IPS DF 6.9 (cell line): ENCODE data around the gene ARHGAP22.

Source experiments
- DNase-seq: peaks from one replicate; pipeline ENCODE4 v3.0.0-alpha.2; 2013; ENCODE audit warnings: low read depth, low spot score
- H3K27ac ChIP-seq: one replicate; pipeline ENCODE4 v1.5.1; 2013; ENCODE audit warnings: low read length, control low read depth
- H3K27me3 ChIP-seq: 2 replicates; pipeline ENCODE4 v1.6.1; 2013; ENCODE audit warnings: mild to moderate bottlenecking, low read length; ENCODE audit not compliant: control insufficient read depth, insufficient read depth
- H3K36me3 ChIP-seq: 2 replicates; pipeline ENCODE4 v1.6.1; 2013; ENCODE audit warnings: low read length; ENCODE audit not compliant: control insufficient read depth, insufficient read depth
- H3K4me1 ChIP-seq: 2 replicates; pipeline ENCODE4 v1.6.1; 2013; ENCODE audit warnings: low read length; ENCODE audit not compliant: control insufficient read depth, insufficient read depth
- H3K4me3 ChIP-seq: 2 replicates; pipeline ENCODE4 v1.5.1; 2013; ENCODE audit warnings: mild to moderate bottlenecking, low read length
- H3K9me3 ChIP-seq: 2 replicates; pipeline ENCODE4 v1.6.1; 2013; ENCODE audit warnings: low read length, inconsistent platforms; ENCODE audit not compliant: control insufficient read depth, insufficient read depth
- WGBS: extraction: QIAGEN DNeasy Blood & Tissue Kit; methylation state at CpG from one replicate; pipeline ENCODE4 v1.1.7; 2013; ENCODE audit warnings: mixed read lengths, missing lambda C conversion rate; ENCODE audit not compliant: insufficient read length, insufficient coverage; 5-methylcytosine and 5-hydroxymethylcytosine counted together

ARHGAP22 gene

DNA sequence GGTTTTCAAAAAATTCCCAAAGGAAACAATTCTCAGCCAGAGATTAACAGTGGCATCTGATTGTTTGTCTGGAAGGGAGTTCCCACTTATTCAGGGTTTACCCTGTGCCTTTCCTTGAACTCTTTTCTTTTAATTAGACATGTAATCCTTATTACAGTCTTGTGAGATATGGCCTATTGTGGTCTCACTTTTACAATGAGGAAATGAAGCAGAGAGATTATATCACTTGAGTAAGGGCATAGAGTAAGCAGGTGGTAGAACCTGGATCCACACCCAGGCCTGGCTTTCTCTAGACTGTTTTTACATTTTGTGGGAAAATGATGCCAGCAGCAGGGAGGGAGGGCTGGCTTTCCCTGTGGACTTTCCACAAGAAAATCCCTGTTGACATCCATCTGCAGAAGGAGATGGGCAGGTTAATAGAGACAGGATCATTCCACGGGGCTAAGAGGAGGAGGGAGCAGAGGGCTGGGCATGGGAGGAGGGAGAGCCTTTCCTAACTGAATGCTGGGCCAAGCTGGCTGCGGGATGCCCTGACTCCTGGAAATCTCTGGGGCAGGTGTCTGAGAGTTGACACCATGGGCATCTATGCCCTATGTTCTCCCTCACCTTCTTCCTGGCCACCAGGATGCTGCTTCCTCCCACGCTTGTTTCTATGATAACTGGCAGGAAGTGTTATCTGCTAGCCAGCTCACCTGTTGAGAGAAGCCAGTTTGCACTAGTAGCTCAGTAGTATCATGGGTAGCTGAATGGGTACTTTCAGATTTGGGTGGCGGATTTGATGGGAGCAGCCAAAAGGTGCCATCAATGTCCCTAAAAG, 28.7 kb upstream of the ARHGAP22 start:
- Histone ChIP-seq H3K27ac (no peak overlapping the region), H3K4me3 (no peak overlapping the region), H3K36me3 (no peaks in the 10 kb centered on the region), H3K9me3 (no peaks in the 10 kb centered on the region), H3K4me1 (no peaks in the 10 kb centered on the region), H3K27me3 (no peaks in the 10 kb centered on the region)
- no peak for DNase-seq
- WGBS: no CpG with 5 or more reads among the region's 4 CpGs

DNA sequence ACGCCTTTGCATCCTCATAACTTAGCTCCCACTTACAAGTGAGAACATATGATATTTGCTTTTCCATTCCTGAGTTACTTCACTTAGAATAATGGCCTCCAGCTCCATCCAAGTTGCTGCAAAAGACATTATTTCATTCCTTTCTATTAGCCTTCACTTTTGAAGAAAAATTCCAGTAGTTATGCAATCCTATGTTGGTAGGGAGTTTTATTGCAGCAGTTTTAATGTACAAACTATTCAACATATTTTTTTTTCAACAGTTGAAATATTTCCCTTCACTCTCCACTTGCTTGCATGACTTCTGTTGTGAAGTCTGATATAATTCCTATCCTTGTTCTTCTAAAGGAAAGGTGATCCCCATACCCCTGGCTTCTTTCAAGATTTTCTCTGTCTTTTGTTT, 27.3 kb upstream of the ARHGAP22 start:
- DNase-seq: no peak
- Histone ChIP-seq H3K36me3 (no peaks in the 10 kb centered on the region), H3K4me1 (no peaks in the 10 kb centered on the region), H3K9me3 (no peaks in the 10 kb centered on the region), H3K4me3 (no peak overlapping the region), H3K27ac (no peak overlapping the region), H3K27me3 (no peaks in the 10 kb centered on the region)
- no CpG with 5 or more reads among the region's 1 CpG for WGBS

- DNase-seq: no peak
- Histone ChIP-seq H3K36me3 (no peaks in the 10 kb centered on the region), H3K9me3 (no peaks in the 10 kb centered on the region), H3K27me3 (no peaks in the 10 kb centered on the region), H3K27ac (no peak overlapping the region), H3K4me1 (no peaks in the 10 kb centered on the region), H3K4me3 (no peak overlapping the region)
- WGBS: no CpG with 5 or more reads among the region's 2 CpGs
Observed at GRCh38 chr10:48627984-48628609, 23.2 kb upstream of the ARHGAP22 start.

- H3K4me3 ChIP-seq: no peak overlapping the region
- H3K4me1 ChIP-seq: no peaks in the 10 kb centered on the region
- no peak overlapping the region for H3K27ac ChIP-seq
- no peaks in the 10 kb centered on the region for H3K36me3 ChIP-seq
- no peaks in the 10 kb centered on the region for H3K27me3 ChIP-seq
- no peak for DNase-seq
- H3K9me3 ChIP-seq: no peaks in the 10 kb centered on the region
- no CpG with 5 or more reads among the region's 11 CpGs for WGBS
Observed at GRCh38 chr10:48626986-48627731, 22.3 kb upstream of the ARHGAP22 start.

DNA sequence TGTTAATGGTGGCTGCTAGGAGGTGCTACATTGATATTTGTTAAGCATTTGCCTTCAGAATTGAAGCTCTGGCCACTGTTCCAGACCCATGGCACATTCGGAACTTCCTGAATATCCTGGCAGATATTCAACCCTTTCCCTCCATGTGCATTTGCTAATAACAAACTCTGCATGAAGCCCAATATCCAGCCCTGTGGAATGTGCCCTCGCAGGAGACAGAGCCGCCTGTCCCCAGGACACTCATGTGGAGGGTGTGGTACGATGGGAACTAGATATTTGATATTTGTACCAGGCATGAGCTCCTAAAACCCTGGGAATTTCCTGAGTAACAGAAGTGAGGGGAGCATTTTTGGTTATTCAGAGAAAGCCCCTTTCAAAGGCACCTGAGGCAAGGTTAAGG, 21.6 kb upstream of the ARHGAP22 start:
- no peak for DNase-seq
- Histone ChIP-seq H3K4me1 (no peaks in the 10 kb centered on the region), H3K9me3 (no peaks in the 10 kb centered on the region), H3K36me3 (no peaks in the 10 kb centered on the region), H3K27me3 (no peaks in the 10 kb centered on the region), H3K27ac (no peak overlapping the region), H3K4me3 (no peak overlapping the region)
- WGBS: no CpG with 5 or more reads among the region's 4 CpGs

GRCh38 chr10:48625826-48626134, 20.9 kb upstream of the ARHGAP22 start:
- Histone ChIP-seq H3K4me1 (no peaks in the 10 kb centered on the region), H3K4me3 (no peak overlapping the region), H3K27ac (no peak overlapping the region), H3K9me3 (no peaks in the 10 kb centered on the region), H3K36me3 (no peaks in the 10 kb centered on the region), H3K27me3 (no peaks in the 10 kb centered on the region)
- no CpG with 5 or more reads among the region's 1 CpG for WGBS
- DNase-seq: no peak

DNA sequence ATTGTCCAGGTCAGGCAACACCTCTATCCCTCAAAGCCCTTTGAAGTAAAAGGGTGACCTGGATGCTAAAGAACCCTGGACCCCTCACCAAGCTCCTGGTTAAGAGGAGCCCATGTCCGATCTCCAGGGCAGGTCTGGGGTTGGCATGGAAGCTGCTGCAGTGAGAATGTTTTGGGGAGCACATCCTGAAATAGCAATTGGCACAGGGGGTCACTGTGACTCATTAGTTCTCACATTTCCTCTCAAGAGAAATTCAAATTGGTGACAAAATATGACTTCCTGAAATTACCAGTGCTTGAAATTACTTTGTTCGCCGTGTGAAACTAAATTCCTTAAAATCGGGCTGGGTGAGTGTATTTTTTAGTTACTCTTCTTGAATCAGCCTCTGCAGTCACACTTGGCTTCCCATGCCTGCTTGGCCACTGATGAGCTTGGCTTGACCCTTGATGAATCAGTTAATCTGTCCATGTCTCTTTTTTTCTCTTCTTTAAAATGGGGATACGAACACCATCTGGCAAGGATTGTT, 18.8 kb upstream of the ARHGAP22 start:
- Histone ChIP-seq H3K9me3 (no peaks in the 10 kb centered on the region), H3K27me3 (no peaks in the 10 kb centered on the region), H3K27ac (no peak overlapping the region), H3K4me1 (no peaks in the 10 kb centered on the region), H3K4me3 (no peak overlapping the region), H3K36me3 (no peaks in the 10 kb centered on the region)
- DNase-seq: no peak
- WGBS: no CpG with 5 or more reads among the region's 5 CpGs

DNA sequence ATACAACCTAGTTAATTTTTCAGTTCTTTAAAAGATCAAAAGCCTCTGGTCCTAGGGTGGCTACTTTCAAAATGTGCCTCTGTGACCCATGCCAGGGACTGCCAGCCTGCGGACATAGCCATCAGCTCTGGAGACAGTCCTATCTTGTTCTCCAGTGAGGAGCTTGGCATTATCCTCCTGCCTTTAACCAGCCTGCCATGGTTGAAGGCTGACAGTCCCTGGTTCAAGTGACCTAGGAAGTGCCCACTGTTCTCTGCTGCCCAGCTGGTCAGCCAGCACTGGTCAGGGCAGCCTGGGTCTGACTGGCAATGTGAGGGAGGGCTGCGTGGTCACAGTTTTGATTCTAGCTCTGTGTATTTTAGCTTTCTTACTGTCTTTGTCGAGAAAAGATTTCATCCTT, 18.1 kb upstream of the ARHGAP22 start:
- no peaks in the 10 kb centered on the region for H3K4me1 ChIP-seq

GRCh38 chr10:48620719-48621118, 15.8 kb upstream of the ARHGAP22 start:
- no CpG with 5 or more reads among the region's 2 CpGs for WGBS
- Histone ChIP-seq H3K9me3 (no peaks in the 10 kb centered on the region), H3K4me3 (no peak overlapping the region), H3K27ac (no peak overlapping the region), H3K27me3 (no peaks in the 10 kb centered on the region), H3K36me3 (no peaks in the 10 kb centered on the region), H3K4me1 (no peaks in the 10 kb centered on the region)
- DNase-seq: no peak

More for the DNA sequence above, 18.1 kb upstream of the ARHGAP22 start:
- Histone ChIP-seq H3K4me3 (no peak overlapping the region), H3K9me3 (no peaks in the 10 kb centered on the region), H3K27ac (no peak overlapping the region), H3K27me3 (no peaks in the 10 kb centered on the region), H3K36me3 (no peaks in the 10 kb centered on the region)
- no peak for DNase-seq
- no CpG with 5 or more reads among the region's 3 CpGs for WGBS

GRCh38 chr10:48616436-48616835, 11.6 kb upstream of the ARHGAP22 start:
- no peaks in the 10 kb centered on the region for H3K27me3 ChIP-seq
- no peak overlapping the region for H3K27ac ChIP-seq
- DNase-seq: no peak
- H3K4me1 ChIP-seq: no peaks in the 10 kb centered on the region
- no peaks in the 10 kb centered on the region for H3K36me3 ChIP-seq
- no CpG with 5 or more reads among the region's 1 CpG for WGBS
- no peak overlapping the region for H3K4me3 ChIP-seq
- no peaks in the 10 kb centered on the region for H3K9me3 ChIP-seq
